Uterus (tissue), 4 donors: ENCODE results near the gene USP32. TPM values are rescaled to one million over a fixed set of nuclear protein-coding genes. Genes with fewer than 3 reads are reported as not detected.
"Not testable (repeated sequence)": the region's sequence is repeated elsewhere in the genome, so short reads cannot be mapped to it uniquely, and the experiment has no call there.

ENCODE experiments used
- DNase-seq, 2 donors: peaks; one replicate each; pipeline ENCODE4 v3.0.0-alpha.2; 2019 to 2020
- H3K27ac ChIP-seq, 2 donors: fragments of 200-600 bp; sonication (generic); 1 replicate in 1 of 2; 2 replicates in 1 of 2; pipeline ENCODE4 v1.5.1; 2016 to 2018
- H3K27me3 ChIP-seq, 2 donors: fragments of 200-600 bp; sonication (generic); one replicate each; pipeline ENCODE4 v1.5.1; 2018 to 2019; ENCODE audit warnings: control low read depth in 1 of 2
- H3K36me3 ChIP-seq, 2 donors: fragments of 200-600 bp; sonication (generic); one replicate each; pipeline ENCODE4 v1.5.1; 2019; ENCODE audit warnings: control low read depth in 1 of 2
- H3K4me1 ChIP-seq, 2 donors: fragments of 200-600 bp; sonication (generic); one replicate each; pipeline ENCODE4 v1.5.1; 2018 to 2019; ENCODE audit warnings: control low read depth in 1 of 2
- H3K4me3 ChIP-seq, 2 donors: fragments of 200-600 bp; sonication (generic); 1 replicate in 1 of 2; 2 replicates in 1 of 2; pipeline ENCODE4 v1.5.1; 2018 to 2019; ENCODE audit warnings: mild to moderate bottlenecking in 1 of 2
- H3K9me3 ChIP-seq, 2 donors: fragments of 200-600 bp; sonication (generic); one replicate each; pipeline ENCODE4 v1.5.1; 2019; ENCODE audit warnings: control low read depth in 1 of 2
- CTCF ChIP-seq, 4 experiments: fragments of 200-600 bp in 2 of 4; fragments of 450-650 bp in 2 of 4; sonication (generic) in 2 of 4; IDR thresholded peaks; one replicate each; pipeline ENCODE4 v1.5.1; 2016 to 2019; ENCODE audit warnings: antibody characterized with exemption in 4 of 4, mild to moderate bottlenecking in 2 of 4, moderate library complexity in 1 of 4
- POLR2A ChIP-seq, 2 donors: fragments of 450-650 bp; IDR thresholded peaks; one replicate each; pipeline ENCODE4 v1.6.1; 2016; ENCODE audit warnings: antibody characterized with exemption in 2 of 2, mild to moderate bottlenecking in 1 of 2, moderate library complexity in 1 of 2
- intact Hi-C: fragments of 100-400 bp; cut with DNase I; formaldehyde crosslinking; loops from one replicate; pipeline ENCODE4 v1.15.1; 2023; ENCODE audit warnings: low total_unique reads
- total RNA-seq, 4 donors: library from RNA; depleted of rRNA in 3 of 4; stranded (reverse); fragments of >200 nt in 3 of 4; gene quantifications; one replicate each; pipeline versions ENCODE4 v1.1.0 to v1.2.4, GENCODE V29; 2014 to 2023
- donor health status: DM: yes; HTN: yes; CAD: no.

Gene USP32
- total RNA-seq, 4 donors from 2014 or later, result 28.4 to 54.1 (median 43.1) TPM

GRCh38 chr17:60383379-60383778, 8.6 kb downstream of the USP32 start:
- Histone ChIP-seq H3K9me3 (no peaks in the 10 kb centered on the region), H3K27ac (no peak overlapping the region), H3K4me3 (no peak overlapping the region), H3K36me3 (no peaks in the 10 kb centered on the region), H3K4me1 (no peaks in the 10 kb centered on the region), H3K27me3 (no peaks in the 10 kb centered on the region)
- no peak for DNase-seq
- intact Hi-C loops, result no loop called here
- TF ChIP-seq CTCF (IDR thresholded peaks at IDR 0.05), result no peak
- no peak for TF ChIP-seq POLR2A (IDR thresholded peaks at IDR 0.05)

- Histone ChIP-seq H3K4me1 (no peaks in the 10 kb centered on the region), H3K4me3 (no peak overlapping the region), H3K27me3 (no peaks in the 10 kb centered on the region), H3K27ac (no peak overlapping the region), H3K9me3 (no peaks in the 10 kb centered on the region), H3K36me3 (no peaks in the 10 kb centered on the region)
- no peak for DNase-seq
- TF ChIP-seq POLR2A (IDR thresholded peaks at IDR 0.05) (no peak), CTCF (IDR thresholded peaks at IDR 0.05) (no peak)
- intact Hi-C loops, result no loop called here
These were observed 10.0 kb downstream of the USP32 start for GRCh38 chr17:60381958-60382357.

GRCh38 chr17:60379461-60379860, 12.5 kb downstream of the USP32 start:
- H3K36me3 ChIP-seq, H3K27ac ChIP-seq, H3K4me3 ChIP-seq, intact Hi-C loops, DNase-seq, H3K9me3 ChIP-seq, H3K4me1 ChIP-seq, H3K27me3 ChIP-seq: not testable (repeated sequence)

- H3K27me3 ChIP-seq, DNase-seq, intact Hi-C loops, H3K4me1 ChIP-seq, H3K4me3 ChIP-seq, H3K9me3 ChIP-seq, H3K27ac ChIP-seq, H3K36me3 ChIP-seq: not testable (repeated sequence)
These were observed 13.7 kb downstream of the USP32 start for GRCh38 chr17:60378187-60378586.

- intact Hi-C loops, result no loop called here
- Histone ChIP-seq H3K36me3 (no peaks in the 10 kb centered on the region), H3K4me1 (no peaks in the 10 kb centered on the region), H3K27me3 (no peaks in the 10 kb centered on the region), H3K9me3 (no peaks in the 10 kb centered on the region), H3K4me3 (no peak overlapping the region), H3K27ac (no peak overlapping the region)
- no peak for DNase-seq
- no peak for TF ChIP-seq CTCF (IDR thresholded peaks at IDR 0.05)
- TF ChIP-seq POLR2A (IDR thresholded peaks at IDR 0.05), result no peak
These were observed 19.0 kb downstream of the USP32 start for GRCh38 chr17:60372790-60373483.

- Histone ChIP-seq H3K36me3 (no peaks in the 10 kb centered on the region), H3K4me1 (no peaks in the 10 kb centered on the region), H3K4me3 (no peak overlapping the region), H3K9me3 (no peaks in the 10 kb centered on the region), H3K27me3 (no peaks in the 10 kb centered on the region), H3K27ac (no peak overlapping the region)
- intact Hi-C loops, result no loop called here
- TF ChIP-seq POLR2A (IDR thresholded peaks at IDR 0.05) (no peak), CTCF (IDR thresholded peaks at IDR 0.05) (no peak)
- no peak for DNase-seq
These were observed 20.0 kb downstream of the USP32 start for GRCh38 chr17:60371818-60372510.
